Kidney (tissue), 14 donors: Measurements from ENCODE around the gene TMPRSS11B. TPM values are rescaled to one million over a fixed set of nuclear protein-coding genes. Genes with fewer than 3 reads are reported as not detected.
A peak's percentile ranks its signal among the peaks of the same experiment; 100 is the strongest.

Experiments
- DNase-seq, 5 donors: peaks; one replicate each; pipeline ENCODE4 v3.0.0-alpha.2; 2013 to 2020
- FAIRE-seq: peaks from 2 replicates; lab custom pipeline; 2012; peaks lifted over from hg19 to GRCh38; lab: Jason Lieb, UNC
- H3K27ac ChIP-seq, 2 donors: one replicate each; pipeline ENCODE4 v1.7.0; 2013; ENCODE audit warnings: low read depth in 2 of 2, low read length in 2 of 2, inconsistent platforms in 1 of 2
- H3K27me3 ChIP-seq: one replicate; pipeline ENCODE4 v1.7.1; 2013; ENCODE audit warnings: low read length, inconsistent platforms; ENCODE audit not compliant: control insufficient read depth, insufficient read depth
- H3K36me3 ChIP-seq, 3 donors: one replicate each; pipeline versions ENCODE4 v1.7.0 to v1.7.1; 2013; ENCODE audit warnings: low read length in 3 of 3, control low read depth in 1 of 3, inconsistent platforms in 1 of 3; ENCODE audit not compliant: insufficient read depth in 3 of 3, control insufficient read depth in 2 of 3
- H3K4me1 ChIP-seq, 3 donors: one replicate each; pipeline versions ENCODE4 v1.7.0 to v1.7.1; 2013; ENCODE audit warnings: low read length in 3 of 3, inconsistent platforms in 1 of 3, low read depth in 1 of 3; ENCODE audit not compliant: control insufficient read depth in 2 of 3, insufficient read depth in 2 of 3
- H3K4me3 ChIP-seq, 3 donors: one replicate each; pipeline versions ENCODE4 v1.7.0 to v1.8.1; 2013; ENCODE audit warnings: low read length in 3 of 3, control low read depth in 1 of 3, inconsistent platforms in 1 of 3
- H3K9ac ChIP-seq, 3 donors: one replicate each; pipeline versions ENCODE4 v1.7.0 to v1.7.1; 2013; ENCODE audit warnings: low read length in 3 of 3, control low read depth in 1 of 3, inconsistent platforms in 1 of 3
- H3K9me3 ChIP-seq, 3 donors: one replicate each; pipeline versions ENCODE4 v1.7.0 to v1.7.1; 2013; ENCODE audit warnings: low read length in 3 of 3, control low read depth in 1 of 3, inconsistent platforms in 1 of 3; ENCODE audit not compliant: control insufficient read depth in 2 of 3, insufficient read depth in 1 of 3
- CTCF ChIP-seq: IDR thresholded peaks from 3 replicates; pipeline ENCODE4 v1.5.1; 2012; ENCODE audit warnings: mild to moderate bottlenecking, moderate library complexity, borderline replicate concordance; ENCODE audit not compliant: insufficient read depth; ENCODE audit errors: extremely low read depth
- intact Hi-C: fragments of 100-400 bp; cut with DNase I; formaldehyde crosslinking; loops from one replicate; pipeline ENCODE4 v1.11.1; 2022
- polyA plus RNA-seq: library from polyadenylated mRNA; stranded (reverse); fragments of 350-450 nt; fragmentation: Illumina TruSeq; extraction: RNeasy Lipid Tissue Mini Kit (QIAGEN cat#74804); gene quantifications from one replicate; pipeline ENCODE4 v1.2.3, GENCODE V29; 2014; ENCODE audit warnings: low read depth, low replicate concordance; ENCODE audit not compliant: insufficient read depth
- total RNA-seq: library from RNA; stranded (reverse); fragmentation: NEBNext Ultra II Directional; extraction: Animal tissue kit (Norgen Biotek cat#: 25700); gene quantifications from one replicate; pipeline ENCODE4 v1.2.1, GENCODE V29; 2021
- donor health status: control.
- donor health status: control.
- donor health status: control.
- donor health status: control.
- donor health status: control.
- donor health status: DM: yes; HTN: yes; CAD: no.
- donor health status: Normal renal cell carcinoma (clear cell type).

Gene TMPRSS11B
- total and polyA plus RNA-seq, 2 donors from 2014 or later = not detected

GRCh38 chr4:68271851-68272357 lies 26.4 kb upstream of the TMPRSS11B start:
- TF ChIP-seq CTCF = peak; percentile 80
- Histone ChIP-seq H3K27me3 (no peaks in the 10 kb centered on the region), H3K9me3 (no peaks in the 10 kb centered on the region), H3K4me3 (peak overlapping the region; percentile 45 to 49 (median 46)), H3K4me1 (peaks cover 0 to 4% (median 2%) of the 10 kb centered on the region in 3 donors), H3K9ac (peak overlapping the region in 1 of 3 donors; percentile 23), H3K27ac (no peak overlapping the region), H3K36me3 (no peaks in the 10 kb centered on the region)
- FAIRE-seq (peak; percentile 98), DNase-seq (peak in 2 of 5 donors; percentile 82 to 85)
- intact Hi-C loops = loop anchor here (5.0 kb wide), 1 partner anchor 105 kb away; no protein-coding TSS in a partner anchor

GRCh38 chr4:68267433-68267944 lies 22.0 kb upstream of the TMPRSS11B start:
- H3K4me3 ChIP-seq = no peak overlapping the region
- H3K9me3 ChIP-seq = no peaks in the 10 kb centered on the region
- DNase-seq (no peak), FAIRE-seq (no peak)
- H3K4me1 ChIP-seq = peaks cover 0 to 1% (median 0%) of the 10 kb centered on the region in 3 donors
- intact Hi-C loops = no loop called here
- no peak for TF ChIP-seq CTCF
- H3K9ac ChIP-seq = no peak overlapping the region
- no peaks in the 10 kb centered on the region for H3K36me3 ChIP-seq
- no peak overlapping the region for H3K27ac ChIP-seq
- no peaks in the 10 kb centered on the region for H3K27me3 ChIP-seq

- Histone ChIP-seq H3K4me1 (no peaks in the 10 kb centered on the region), H3K36me3 (no peaks in the 10 kb centered on the region), H3K9me3 (no peaks in the 10 kb centered on the region), H3K9ac (no peak overlapping the region), H3K4me3 (no peak overlapping the region), H3K27ac (no peak overlapping the region), H3K27me3 (no peaks in the 10 kb centered on the region)
- no peak for TF ChIP-seq CTCF
- DNase-seq = no peak
- intact Hi-C loops = no loop called here
- FAIRE-seq = no peak
Measured at GRCh38 chr4:68264875-68265565, 19.5 kb upstream of the TMPRSS11B start.
